GM10248 (cell line): ENCODE data around the gene TSEN54.

Experiments used
- CTCF ChIA-PET: fragments of 300-600 bp; sonication (Branson Sonifier 250); formaldehyde crosslinking; extraction: SDS; loops from one replicate; lab custom pipeline; 2021; ENCODE audit warnings: antibody characterized with exemption; lab: Yijun Ruan, JAX
- POLR2A ChIA-PET: fragments of 350-650 bp; sonication (Branson Sonifier 250); formaldehyde crosslinking; extraction: SDS; loops from one replicate; lab custom pipeline; 2020; ENCODE audit warnings: antibody characterized with exemption; lab: Yijun Ruan, JAX
- DNase-seq: peaks from one replicate; pipeline ENCODE4 v3.0.0; 2012; ENCODE audit errors: extremely low spot score
- TF ChIP-seq, protein P1 (sequence below): IDR thresholded peaks from 2 replicates; pipeline ENCODE4 v1.5.1; 2012; ENCODE audit warnings: mild to moderate bottlenecking, low read depth; ENCODE audit errors: extremely low read depth, missing control alignments, control extremely low read depth

The TSEN54 gene

GRCh38 chr17:75565618-75566017 is 49.3 kb downstream of the TSEN54 start:
- no peak for DNase-seq
- ChIA-PET POLR2A (no interaction called here), CTCF (interaction anchor here (0.9 to 1.3 kb wide), 3 partner anchors 13 to 36 kb away, joined by 3 read pairs; no protein-coding TSS in a partner anchor)
- TF ChIP-seq, protein P1, sequence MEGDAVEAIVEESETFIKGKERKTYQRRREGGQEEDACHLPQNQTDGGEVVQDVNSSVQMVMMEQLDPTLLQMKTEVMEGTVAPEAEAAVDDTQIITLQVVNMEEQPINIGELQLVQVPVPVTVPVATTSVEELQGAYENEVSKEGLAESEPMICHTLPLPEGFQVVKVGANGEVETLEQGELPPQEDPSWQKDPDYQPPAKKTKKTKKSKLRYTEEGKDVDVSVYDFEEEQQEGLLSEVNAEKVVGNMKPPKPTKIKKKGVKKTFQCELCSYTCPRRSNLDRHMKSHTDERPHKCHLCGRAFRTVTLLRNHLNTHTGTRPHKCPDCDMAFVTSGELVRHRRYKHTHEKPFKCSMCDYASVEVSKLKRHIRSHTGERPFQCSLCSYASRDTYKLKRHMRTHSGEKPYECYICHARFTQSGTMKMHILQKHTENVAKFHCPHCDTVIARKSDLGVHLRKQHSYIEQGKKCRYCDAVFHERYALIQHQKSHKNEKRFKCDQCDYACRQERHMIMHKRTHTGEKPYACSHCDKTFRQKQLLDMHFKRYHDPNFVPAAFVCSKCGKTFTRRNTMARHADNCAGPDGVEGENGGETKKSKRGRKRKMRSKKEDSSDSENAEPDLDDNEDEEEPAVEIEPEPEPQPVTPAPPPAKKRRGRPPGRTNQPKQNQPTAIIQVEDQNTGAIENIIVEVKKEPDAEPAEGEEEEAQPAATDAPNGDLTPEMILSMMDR: no peak

DNA sequence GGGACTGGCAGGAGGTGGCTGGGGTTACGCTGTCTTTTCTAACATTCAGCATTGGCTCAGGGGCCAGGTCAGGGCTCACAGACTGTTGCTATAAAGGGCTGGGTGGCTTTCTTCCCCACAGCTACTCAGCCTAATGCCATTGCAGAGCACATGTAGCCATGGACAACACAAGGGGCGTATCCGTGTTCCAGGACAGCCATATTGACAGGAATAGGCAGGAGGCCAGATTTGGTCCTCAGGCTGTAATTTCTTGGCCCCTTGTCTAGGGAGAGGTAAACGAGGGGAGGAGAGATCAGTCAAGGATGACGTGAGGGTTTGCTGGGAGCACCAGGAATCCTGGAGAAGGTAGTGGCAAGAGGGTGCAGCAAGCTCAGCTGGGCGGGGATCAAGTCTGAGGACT is 50.1 kb downstream of the TSEN54 start:
- ChIA-PET CTCF (interaction anchor here (0.9 to 1.3 kb wide), 2 partner anchors 14 to 35 kb away, joined by 3 read pairs; no protein-coding TSS in a partner anchor), POLR2A (no interaction called here)
- no peak for DNase-seq
- TF ChIP-seq, protein P1: no peak

GRCh38 chr17:75566834-75567233 is 50.5 kb downstream of the TSEN54 start:
- TF ChIP-seq, protein P1: no peak
- CTCF ChIA-PET: no interaction called here
- no peak for DNase-seq
- POLR2A ChIA-PET: no interaction called here

GRCh38 chr17:75568412-75569255 is 52.3 kb downstream of the TSEN54 start:
- ChIA-PET CTCF (interaction anchor here (1.9 kb wide), 1 partner anchor 179 kb away, joined by 5 read pairs; no protein-coding TSS in a partner anchor), POLR2A (no interaction called here)
- TF ChIP-seq, protein P1: no peak
- DNase-seq: no peak

- ChIA-PET POLR2A (no interaction called here), CTCF (interaction anchor here (1.6 to 1.9 kb wide), 3 partner anchors 18 to 178 kb away, joined by 3 to 9 read pairs (median 4); no protein-coding TSS in a partner anchor)
- no peak for DNase-seq
- TF ChIP-seq, protein P1: no peak
Measured at GRCh38 chr17:75570034-75570676, 53.8 kb downstream of the TSEN54 start.

DNA sequence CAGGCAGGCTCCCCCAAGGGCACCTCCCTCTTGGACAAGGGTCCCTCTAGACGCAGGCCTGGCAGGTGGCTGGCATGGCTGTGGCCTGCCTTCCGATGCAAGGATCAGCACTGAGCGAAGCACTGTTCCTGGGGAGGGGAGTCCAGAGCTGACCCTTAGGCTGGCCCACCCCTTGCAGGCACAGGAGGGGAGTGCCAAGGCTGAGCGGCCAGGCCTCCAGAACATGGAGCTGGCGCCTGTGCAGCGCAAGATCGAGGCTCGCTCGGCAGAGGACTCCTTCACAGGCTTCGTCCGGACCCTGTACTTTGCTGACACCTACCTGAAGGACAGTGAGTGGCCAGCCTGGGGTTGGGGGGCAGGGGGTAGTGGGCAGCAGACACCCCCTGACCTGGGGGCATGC is 54.4 kb downstream of the TSEN54 start:
- POLR2A ChIA-PET: interaction anchor here (1.4 kb wide), 1 partner anchor 202 kb away, joined by 3 read pairs; no protein-coding TSS in a partner anchor
- TF ChIP-seq, protein P1: no peak
- CTCF ChIA-PET: interaction anchor here (0.9 to 1.9 kb wide), 6 partner anchors 18 to 183 kb away, joined by 3 to 9 read pairs (median 4); partner anchors contain the start of gene SMIM5
- DNase-seq: no peak
